Erythroblast (primary cell): ENCODE measurements around the gene KCNH2.

Experiments used
- GATA1 ChIP-seq: IDR thresholded peaks from 2 replicates; pipeline ENCODE4 v1.6.1; 2011; ENCODE audit warnings: low read depth, mild to moderate bottlenecking, control low read depth, low read length, moderate library complexity
- POLR2A ChIP-seq: IDR thresholded peaks from 2 replicates; pipeline ENCODE4 v1.6.1; 2011; ENCODE audit warnings: mild to moderate bottlenecking, low read length

DNA sequence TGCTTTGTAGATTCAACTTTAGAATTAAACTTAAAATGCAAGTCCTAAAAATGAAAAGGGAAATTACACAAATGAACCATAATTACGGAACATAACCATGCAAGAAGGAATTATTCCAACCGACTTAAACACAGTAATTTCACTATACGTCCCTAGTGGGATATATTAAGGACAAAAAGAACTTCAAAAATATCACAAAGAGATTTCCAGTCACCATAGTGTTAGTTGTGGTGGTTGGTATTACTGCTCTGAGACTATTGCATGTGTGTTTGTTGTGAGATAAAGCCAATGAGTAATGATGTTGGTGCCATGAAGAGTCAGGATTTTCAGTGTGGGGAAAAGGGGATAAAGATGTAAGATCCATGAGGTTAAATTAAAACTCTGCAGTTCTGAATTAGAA, 49.6 kb downstream of the KCNH2 start:
- TF ChIP-seq POLR2A, result no peak
- TF ChIP-seq GATA1, result no peak
